Putamen (tissue), 1 donor: ENCODE data around the gene ZNF568.

Experiments used
- DNase-seq: peaks from one replicate; pipeline ENCODE4 v3.0.0-alpha.2; 2016; ENCODE audit warnings: low spot score

The ZNF568 gene

DNA sequence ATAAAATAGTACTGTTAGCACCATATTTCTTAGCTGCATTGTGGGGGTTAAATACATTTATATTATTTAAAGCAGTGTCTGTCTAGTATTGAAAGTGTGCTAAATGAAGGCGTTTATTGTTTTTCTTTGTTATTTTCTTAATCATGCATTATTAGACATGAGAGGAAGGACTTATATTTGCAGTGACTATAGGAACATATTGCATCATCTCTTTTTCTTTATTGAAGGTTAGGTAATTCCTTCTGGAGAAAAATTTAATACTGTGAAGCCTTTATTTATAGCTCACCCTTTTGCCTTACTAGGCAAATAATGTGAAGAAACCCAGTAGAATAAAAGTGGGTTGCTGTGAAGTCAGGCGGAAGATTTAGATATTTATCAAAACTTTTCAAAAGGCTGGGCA lies 83.2 kb downstream of the ZNF568 start:
- no peak for DNase-seq

DNA sequence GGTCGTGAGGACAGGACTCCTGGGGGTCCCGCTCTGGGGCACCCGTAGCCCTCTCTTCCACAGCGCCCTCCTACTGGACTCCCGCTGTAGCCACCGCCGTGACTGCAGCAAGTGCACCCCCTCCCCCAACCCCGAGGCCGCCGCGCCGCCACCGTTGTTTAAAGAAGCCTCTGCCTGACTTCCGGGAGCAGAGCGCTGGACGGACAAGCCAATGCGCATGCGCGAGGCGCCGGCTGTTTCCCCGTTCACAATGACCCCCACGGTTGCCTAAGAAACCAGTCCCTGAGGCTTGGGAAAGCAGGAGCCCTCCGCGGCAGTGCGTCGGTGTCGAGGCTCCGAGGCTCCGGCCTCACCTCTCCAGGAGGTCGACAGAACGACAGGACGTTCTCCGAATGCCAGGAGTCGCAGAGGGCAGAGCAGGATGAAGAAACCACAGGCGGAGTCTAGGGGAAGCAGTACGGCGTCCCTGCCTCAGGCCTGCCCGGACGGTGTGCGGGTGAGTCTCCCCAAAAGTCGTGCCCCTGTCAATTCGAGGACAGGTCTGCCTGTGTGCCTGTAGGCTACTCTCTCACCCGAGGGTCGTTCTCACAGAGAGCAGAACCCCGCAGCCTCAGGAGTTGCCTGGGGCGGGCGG lies 91.6 kb downstream of the ZNF568 start:
- peak; percentile 26 for DNase-seq

GRCh38 chr19:37009871-37010270 lies 93.7 kb downstream of the ZNF568 start:
- no peak for DNase-seq

DNA sequence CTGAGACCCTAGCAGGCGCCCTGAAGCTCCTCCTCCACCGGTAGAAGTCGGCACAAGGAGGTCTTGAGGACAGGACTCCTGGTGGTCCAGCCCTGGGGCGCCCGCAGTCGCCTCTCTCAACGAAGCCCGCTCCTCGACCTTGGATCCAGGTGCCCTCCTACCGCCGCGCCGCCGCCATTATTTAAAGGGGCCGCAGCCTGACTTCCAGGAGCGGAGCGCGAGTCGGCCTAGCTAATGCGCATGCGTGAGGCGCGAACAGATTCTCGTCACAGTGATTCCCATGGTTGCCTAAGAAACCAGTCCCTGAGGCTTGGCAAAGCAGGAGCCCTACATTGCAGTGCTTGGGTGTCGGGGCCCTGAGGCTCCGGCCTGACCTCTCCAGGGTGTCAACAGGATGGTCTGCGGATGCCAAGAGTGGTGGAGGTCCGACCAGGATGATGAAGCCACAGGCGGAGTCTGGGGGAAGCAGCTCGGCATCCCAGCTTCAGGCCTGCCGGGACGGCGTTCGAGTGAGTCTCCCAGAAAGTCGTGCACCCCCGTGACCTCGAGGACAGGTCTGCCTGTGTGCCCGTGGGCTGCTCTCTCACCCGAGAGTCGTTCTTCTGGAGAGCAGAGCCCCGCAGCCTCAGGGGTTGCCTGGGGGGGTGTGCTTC lies 96.1 kb downstream of the ZNF568 start:
- no peak for DNase-seq

- DNase-seq: no peak
Observed at GRCh38 chr19:37014456-37014855, 98.3 kb downstream of the ZNF568 start.

DNA sequence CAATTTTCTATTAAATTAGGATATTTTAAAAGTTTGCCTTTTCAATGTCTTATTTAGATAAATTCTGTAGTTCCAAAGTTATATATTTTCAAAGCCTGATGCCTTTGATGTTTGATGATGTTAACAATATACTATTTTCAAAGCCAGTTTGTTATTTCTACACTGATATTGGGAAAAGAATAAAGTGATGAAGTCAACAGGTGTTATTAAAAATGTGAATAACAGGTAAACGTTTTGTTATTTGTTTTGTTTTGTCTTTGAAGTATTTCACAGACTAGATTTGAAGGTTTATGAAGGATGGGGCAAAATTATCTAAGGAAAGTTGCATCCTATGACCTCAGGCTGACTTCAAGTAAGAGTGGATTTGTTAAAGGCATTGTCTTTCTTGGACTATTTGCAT lies 129.0 kb downstream of the ZNF568 start:
- DNase-seq: no peak
